BLaER1 (cell line): ENCODE measurements around the gene KCNJ14.

Experiments
- H3K27ac ChIP-seq: shearing (Covaris generic); formaldehyde crosslinking; 2 replicates; pipeline ENCODE4 v1.8.1; 2022
- H3K27me3 ChIP-seq: shearing (Covaris generic); formaldehyde crosslinking; 2 replicates; pipeline ENCODE4 v1.8.1; 2022
- H3K36me3 ChIP-seq: shearing (Covaris generic); formaldehyde crosslinking; 2 replicates; pipeline ENCODE4 v1.8.1; 2022
- H3K4me1 ChIP-seq: shearing (Covaris generic); formaldehyde crosslinking; 2 replicates; pipeline ENCODE4 v1.8.1; 2022
- H3K4me2 ChIP-seq: shearing (Covaris generic); formaldehyde crosslinking; 2 replicates; pipeline ENCODE4 v1.8.1; 2022
- H3K4me3 ChIP-seq: shearing (Covaris generic); formaldehyde crosslinking; 2 replicates; pipeline ENCODE4 v1.8.1; 2022
- H3K9ac ChIP-seq: shearing (Covaris generic); formaldehyde crosslinking; 2 replicates; pipeline ENCODE4 v1.8.1; 2022
- H3K9me3 ChIP-seq: shearing (Covaris generic); formaldehyde crosslinking; 2 replicates; pipeline ENCODE4 v1.8.1; 2022
- H4K20me1 ChIP-seq: shearing (Covaris generic); formaldehyde crosslinking; 2 replicates; pipeline ENCODE4 v1.8.1; 2022
- Cebpa-rat ChIP-seq: shearing (Covaris generic); IDR thresholded peaks from 2 replicates; pipeline ENCODE4 v1.8.1; 2022

Gene KCNJ14

DNA sequence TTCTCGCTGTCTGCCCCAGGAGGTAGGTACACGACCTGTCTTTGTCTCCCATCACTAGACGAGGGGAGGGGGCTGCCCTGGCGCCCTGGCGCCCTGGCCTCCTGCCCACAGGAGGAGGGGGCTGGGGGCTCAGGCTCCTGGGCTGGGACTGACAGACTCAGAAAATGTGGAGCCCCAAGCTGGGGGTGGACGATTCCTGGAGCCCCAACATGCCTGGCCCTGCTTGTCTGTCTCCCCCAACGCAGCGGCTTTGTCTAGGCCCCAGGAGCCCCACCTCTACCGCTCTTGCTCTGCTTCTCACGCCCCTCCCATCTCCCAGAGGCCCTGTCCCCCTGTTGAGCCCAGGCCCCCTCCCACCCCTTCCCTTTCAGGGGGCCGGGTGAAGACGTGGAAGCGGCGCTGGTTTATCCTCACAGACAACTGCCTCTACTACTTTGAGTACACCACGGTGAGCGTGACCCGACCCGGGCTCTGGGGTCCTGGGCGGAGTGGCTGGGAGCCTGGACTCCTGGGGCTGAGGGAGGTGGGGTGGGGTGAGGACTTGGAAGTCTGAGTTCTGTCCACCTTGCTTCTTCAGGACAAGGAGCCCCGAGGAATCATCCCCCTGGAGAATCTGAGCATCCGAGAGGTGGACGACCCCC is 22.4 kb downstream of the KCNJ14 start:
- H4K20me1 ChIP-seq: peaks cover 32% of the 10 kb centered on the region
- no peak overlapping the region for H3K4me2 ChIP-seq
- TF ChIP-seq Cebpa-rat: no peak
- no peaks in the 10 kb centered on the region for H3K9me3 ChIP-seq
- peaks cover 70% of the 10 kb centered on the region for H3K36me3 ChIP-seq
- H3K4me3 ChIP-seq: no peak overlapping the region
- no peak overlapping the region for H3K9ac ChIP-seq
- no peaks in the 10 kb centered on the region for H3K27me3 ChIP-seq
- H3K27ac ChIP-seq: no peak overlapping the region
- H3K4me1 ChIP-seq: peaks cover 46% of the 10 kb centered on the region

DNA sequence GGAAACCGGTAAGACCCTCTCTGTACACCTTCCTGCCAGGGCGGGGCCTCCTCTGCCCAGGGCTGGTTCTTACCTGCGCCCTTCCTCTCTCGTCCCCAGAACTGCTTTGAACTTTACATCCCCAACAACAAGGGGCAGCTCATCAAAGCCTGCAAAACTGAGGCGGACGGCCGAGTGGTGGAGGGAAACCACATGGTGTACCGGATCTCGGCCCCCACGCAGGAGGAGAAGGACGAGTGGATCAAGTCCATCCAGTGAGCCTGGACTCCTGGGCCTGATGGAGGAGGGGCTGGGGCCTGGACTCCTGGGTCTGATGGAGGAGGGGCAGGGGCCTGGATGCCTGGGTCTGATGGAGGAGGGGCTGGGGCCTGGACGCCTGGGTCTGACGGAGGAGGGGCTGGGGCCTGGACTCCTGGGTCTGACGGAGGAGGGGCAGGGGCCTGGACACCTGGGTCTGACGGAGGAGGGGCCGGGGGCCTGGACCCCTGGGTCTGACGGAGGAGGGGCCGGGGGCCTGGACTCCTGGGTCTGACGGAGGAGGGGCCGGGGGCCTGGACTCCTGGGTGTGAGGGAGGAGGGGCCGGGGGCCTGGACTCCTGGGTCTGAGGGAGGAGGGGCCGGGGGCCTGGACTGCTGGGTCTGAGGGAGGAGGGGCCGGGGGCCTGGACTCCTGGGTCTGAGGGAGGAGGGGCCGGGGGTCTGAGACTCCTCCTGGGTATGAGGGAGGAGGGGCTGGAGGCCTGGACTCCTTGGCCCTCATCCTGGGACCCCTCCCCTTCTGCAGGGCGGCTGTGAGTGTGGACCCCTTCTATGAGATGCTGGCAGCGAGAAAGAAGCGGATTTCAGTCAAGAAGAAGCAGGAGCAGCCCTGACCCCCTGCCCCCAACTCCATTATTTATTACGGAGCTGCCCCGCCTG is 23.2 kb downstream of the KCNJ14 start:
- no peaks in the 10 kb centered on the region for H3K27me3 ChIP-seq
- H4K20me1 ChIP-seq: peaks cover 25% of the 10 kb centered on the region
- H3K27ac ChIP-seq: no peak overlapping the region
- no peaks in the 10 kb centered on the region for H3K9me3 ChIP-seq
- no peak for TF ChIP-seq Cebpa-rat
- H3K4me2 ChIP-seq: no peak overlapping the region
- peaks cover 62% of the 10 kb centered on the region for H3K36me3 ChIP-seq
- peaks cover 51% of the 10 kb centered on the region for H3K4me1 ChIP-seq
- no peak overlapping the region for H3K4me3 ChIP-seq
- H3K9ac ChIP-seq: no peak overlapping the region

DNA sequence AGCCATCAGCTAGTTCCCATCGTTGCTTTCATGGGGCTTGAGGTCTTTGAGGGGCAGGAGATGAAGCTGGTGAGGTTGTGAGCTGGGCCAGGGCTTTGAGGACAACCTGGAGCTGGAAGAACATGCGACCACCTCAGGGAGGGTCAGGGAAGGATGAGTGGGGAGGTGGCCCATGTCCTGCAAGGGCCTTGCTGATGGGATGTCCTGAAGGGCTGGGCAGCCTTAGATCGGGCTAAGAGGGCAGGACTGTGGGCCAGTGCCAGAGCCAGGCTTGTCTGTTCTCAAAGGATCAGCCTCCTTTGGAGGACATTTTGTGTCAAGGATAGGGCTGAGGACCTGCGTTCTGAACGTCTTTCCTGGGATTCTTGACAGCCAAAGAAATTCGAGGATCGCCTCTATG is 24.3 kb downstream of the KCNJ14 start:
- Histone ChIP-seq H3K9ac (no peak overlapping the region; the same call in 1 of the 2 replicates), H4K20me1 (peaks cover 14% of the 10 kb centered on the region; the same call in 1 of the 2 replicates), H3K36me3 (peaks cover 51% of the 10 kb centered on the region), H3K9me3 (no peaks in the 10 kb centered on the region), H3K4me2 (peak overlapping the region; percentile 97), H3K27ac (no peak overlapping the region), H3K4me3 (no peak overlapping the region), H3K27me3 (no peaks in the 10 kb centered on the region), H3K4me1 (peaks cover 52% of the 10 kb centered on the region)
- no peak for TF ChIP-seq Cebpa-rat

DNA sequence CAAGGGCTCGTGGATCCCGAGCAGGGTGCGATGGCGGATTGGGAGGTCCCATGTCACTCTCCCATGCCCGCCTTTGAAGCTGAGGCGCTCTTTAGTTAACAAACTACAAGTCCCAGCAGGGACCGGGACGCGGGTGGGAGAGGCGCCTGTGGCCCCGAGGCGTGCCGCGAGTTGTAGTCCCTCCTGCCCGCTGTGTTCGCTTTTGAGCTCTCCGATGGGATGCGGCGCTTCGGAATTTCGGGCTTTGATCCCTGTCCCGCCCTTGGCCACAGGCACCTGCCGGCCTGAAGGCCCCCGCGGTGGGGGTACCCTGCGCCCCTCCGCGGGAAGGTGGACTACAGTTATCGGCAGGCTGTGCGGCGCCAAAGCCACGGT is 24.8 kb downstream of the KCNJ14 start:
- Histone ChIP-seq H3K4me2 (peak overlapping the region; percentile 97), H3K9ac (peak overlapping the region; percentile 81)

DNA sequence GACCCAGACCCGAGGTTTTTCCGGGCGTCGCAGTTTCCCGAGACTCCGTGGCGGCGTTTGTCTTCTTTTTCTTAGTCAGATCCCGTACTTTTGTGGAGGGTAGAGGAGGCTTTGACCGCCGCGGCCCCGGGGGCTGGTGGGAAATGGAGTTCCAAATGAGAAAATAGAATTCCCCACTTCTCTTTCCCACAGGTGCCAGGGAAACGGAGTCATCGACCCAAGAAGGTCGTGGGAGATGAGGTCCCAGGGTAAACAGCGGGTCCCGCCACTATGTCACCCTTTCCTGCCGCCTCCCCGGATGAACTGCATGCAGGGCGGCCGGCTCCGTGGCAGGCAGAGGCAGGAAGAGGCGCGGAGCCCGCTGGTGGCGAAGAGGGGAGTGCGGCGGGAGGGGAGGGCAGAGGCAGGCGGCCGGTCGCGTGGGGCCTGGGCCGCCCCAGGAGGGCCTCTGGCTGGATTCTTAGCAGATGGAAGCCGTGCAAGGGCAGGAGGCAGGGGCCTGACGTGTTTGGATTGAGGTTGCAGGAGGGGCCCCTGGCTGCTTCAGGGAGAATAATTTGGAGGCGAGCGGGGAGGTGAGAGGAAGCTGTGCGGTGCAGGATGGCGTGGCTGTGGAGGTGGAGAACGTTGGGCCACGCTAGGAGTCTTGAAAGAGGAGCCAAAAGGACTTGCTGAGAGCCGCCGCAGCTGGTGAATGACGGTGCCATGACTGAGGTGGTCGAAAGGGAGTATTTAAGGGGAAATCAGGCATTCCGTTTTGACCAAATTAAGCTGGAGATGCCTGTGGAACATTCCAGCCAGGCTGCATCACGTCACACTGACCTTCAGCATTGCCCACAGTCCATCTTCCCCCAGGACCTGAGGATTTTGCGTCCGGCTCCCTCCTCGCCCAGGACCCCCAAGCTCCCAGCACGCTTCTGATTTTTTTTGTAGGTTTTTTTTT is 25.5 kb downstream of the KCNJ14 start:
- H3K9ac ChIP-seq: peak overlapping the region; percentile 81
- H4K20me1 ChIP-seq: 0 out of 2 replicates have a peak, but pooled peaks cover 6% of the 10 kb centered on the region
- no peaks in the 10 kb centered on the region for H3K27me3 ChIP-seq
- peak overlapping the region; percentile 70 for H3K4me3 ChIP-seq
- peaks cover 41% of the 10 kb centered on the region for H3K4me1 ChIP-seq
- TF ChIP-seq Cebpa-rat: no peak
- no peaks in the 10 kb centered on the region for H3K9me3 ChIP-seq
- peak overlapping the region; percentile 97 for H3K4me2 ChIP-seq
- H3K36me3 ChIP-seq: peaks cover 39% of the 10 kb centered on the region
- H3K27ac ChIP-seq: peak overlapping the region; percentile 81

More for the DNA sequence above, 24.8 kb downstream of the KCNJ14 start:
- Histone ChIP-seq H3K4me1 (peaks cover 48% of the 10 kb centered on the region), H3K4me3 (peak overlapping the region; percentile 70), H3K36me3 (peaks cover 46% of the 10 kb centered on the region), H3K27me3 (no peaks in the 10 kb centered on the region), H3K27ac (peak overlapping the region; percentile 81), H4K20me1 (peaks cover 9% of the 10 kb centered on the region; the same call in 1 of the 2 replicates), H3K9me3 (no peaks in the 10 kb centered on the region)
- TF ChIP-seq Cebpa-rat: no peak

DNA sequence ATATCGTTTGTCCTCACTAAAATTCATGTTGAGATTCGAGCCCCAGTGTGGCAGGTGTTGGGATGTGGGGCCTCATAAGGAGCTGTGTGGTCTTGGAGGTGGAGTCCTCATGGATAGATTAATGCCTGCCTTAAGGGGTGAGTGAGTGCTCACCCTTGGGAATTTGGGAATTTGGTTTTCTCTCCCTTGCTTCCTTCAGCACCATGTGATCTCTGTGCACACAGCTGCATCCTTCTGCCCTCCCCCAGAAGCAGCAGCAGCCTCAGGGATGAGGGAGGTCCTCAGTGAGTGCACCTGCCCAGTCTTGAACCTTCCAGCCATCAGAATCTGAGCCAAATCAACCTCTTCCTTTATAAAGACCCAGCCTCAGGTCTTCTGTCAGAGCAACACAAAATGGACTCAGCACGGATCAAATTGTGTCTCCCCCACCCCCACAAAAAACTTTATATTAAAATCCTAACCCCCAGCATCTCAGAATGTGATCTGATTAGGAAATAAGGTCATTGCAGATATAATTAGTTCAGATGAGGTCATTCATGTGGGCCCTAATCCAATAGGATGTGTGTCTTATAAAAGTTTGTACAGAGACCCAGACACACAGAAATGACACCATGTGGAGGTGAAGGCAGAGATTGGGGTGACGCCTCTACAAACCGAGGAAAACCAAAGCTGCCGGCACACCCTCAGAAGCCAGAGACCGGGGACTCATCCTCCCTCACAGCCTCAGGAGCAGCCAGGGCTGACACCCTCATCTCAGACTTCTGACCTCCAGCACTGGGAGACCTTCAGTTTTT is 26.7 kb downstream of the KCNJ14 start:
- Histone ChIP-seq H3K27ac (peak overlapping the region; percentile 81), H3K4me2 (peak overlapping the region; percentile 97)
- TF ChIP-seq Cebpa-rat: no peak

DNA sequence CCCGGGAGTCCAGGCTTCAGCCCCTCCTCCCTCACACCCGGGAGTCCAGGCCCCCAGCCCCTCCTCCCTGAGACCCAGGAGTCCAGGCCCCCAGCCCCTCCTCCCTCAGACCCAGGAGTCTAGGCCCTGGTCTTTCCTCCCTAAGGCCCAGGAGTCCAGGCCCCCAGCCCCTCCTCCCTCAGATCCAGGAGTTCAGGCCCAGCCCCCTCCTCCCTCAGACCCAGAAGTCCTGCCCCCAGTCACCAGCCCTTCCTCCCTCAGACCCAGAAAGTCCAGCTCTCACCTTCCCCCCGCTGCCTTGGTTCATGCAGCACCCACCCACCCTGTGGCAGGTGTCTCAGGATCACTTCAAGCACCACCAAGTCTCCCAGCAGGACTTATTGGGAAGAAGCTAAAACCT is 27.9 kb downstream of the KCNJ14 start:
- no peak overlapping the region for H3K4me2 ChIP-seq
- H3K4me3 ChIP-seq: no peak overlapping the region
- no peak for TF ChIP-seq Cebpa-rat
- 0 out of 2 replicates have a peak, but pooled peaks cover 6% of the 10 kb centered on the region for H4K20me1 ChIP-seq
- no peak overlapping the region for H3K9ac ChIP-seq
- no peaks in the 10 kb centered on the region for H3K9me3 ChIP-seq
- no peaks in the 10 kb centered on the region for H3K27me3 ChIP-seq
- H3K36me3 ChIP-seq: peaks cover 15% of the 10 kb centered on the region
- no peak overlapping the region; the same call in 1 of the 2 replicates for H3K27ac ChIP-seq
- peaks cover 37% of the 10 kb centered on the region for H3K4me1 ChIP-seq

More for the DNA sequence above, 26.7 kb downstream of the KCNJ14 start:
- H3K9ac ChIP-seq: peak overlapping the region; percentile 81; the same call in 1 of the 2 replicates
- no peaks in the 10 kb centered on the region for H3K9me3 ChIP-seq
- no peak overlapping the region for H3K4me3 ChIP-seq
- H3K4me1 ChIP-seq: peaks cover 37% of the 10 kb centered on the region
- 0 out of 2 replicates have a peak, but pooled peaks cover 6% of the 10 kb centered on the region for H4K20me1 ChIP-seq
- H3K27me3 ChIP-seq: no peaks in the 10 kb centered on the region
- H3K36me3 ChIP-seq: peaks cover 27% of the 10 kb centered on the region

DNA sequence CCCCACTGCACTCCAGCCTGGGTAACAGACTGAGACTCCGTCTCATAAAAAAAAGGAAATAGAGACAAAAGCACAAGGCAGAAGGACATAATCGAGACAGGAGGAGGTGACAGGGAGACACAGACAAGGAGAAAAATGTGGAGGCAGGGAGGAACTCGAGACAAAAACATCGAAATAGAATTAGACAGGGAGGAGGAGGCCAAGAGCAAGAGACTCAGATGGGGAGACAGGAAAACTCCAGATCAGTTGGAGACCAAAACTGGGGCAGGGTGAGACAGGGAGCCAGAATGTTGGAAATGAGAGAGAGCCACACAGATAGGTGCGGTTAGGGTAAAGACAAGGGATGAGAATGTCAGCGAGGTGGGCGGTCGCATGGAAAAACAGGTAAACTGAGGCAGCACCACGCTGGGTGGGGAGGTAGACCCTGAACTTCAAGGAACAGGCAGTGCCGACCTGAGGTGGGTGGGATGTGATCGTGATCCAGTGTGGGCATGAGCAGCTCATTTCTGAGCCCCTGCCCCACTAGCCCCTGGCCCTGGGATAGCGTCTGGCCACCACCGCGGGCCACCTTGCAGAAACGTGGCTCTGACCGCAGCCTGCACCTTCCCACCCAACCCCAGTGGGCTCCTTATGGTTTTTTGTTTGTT is 29.0 kb downstream of the KCNJ14 start:
- H3K36me3 ChIP-seq: peaks cover 4% of the 10 kb centered on the region
- TF ChIP-seq Cebpa-rat: no peak
- no peak overlapping the region for H3K4me3 ChIP-seq
- no peaks in the 10 kb centered on the region for H3K27me3 ChIP-seq
- H3K4me2 ChIP-seq: no peak overlapping the region
- 0 out of 2 replicates have a peak, but pooled peaks cover 2% of the 10 kb centered on the region for H4K20me1 ChIP-seq
- no peaks in the 10 kb centered on the region for H3K9me3 ChIP-seq
- H3K9ac ChIP-seq: no peak overlapping the region
- H3K4me1 ChIP-seq: peaks cover 42% of the 10 kb centered on the region
- no peak overlapping the region for H3K27ac ChIP-seq
